ENCODE measurements around the gene HERC3.

Gene HERC3

GRCh38 chr4:88737307-88737941, 145.1 kb downstream of the HERC3 start:
- TF ChIP-seq ZFP3 (CRISPR knock-in tag; IDR thresholded peaks at IDR 0.05) (no peak), TOX (CRISPR knock-in tag; IDR thresholded peaks at IDR 0.05; ENCODE audit: borderline replicate concordance) (0 out of 2 replicates have a peak, but pooled peaks have one; percentile 44), CSRNP3 (CRISPR knock-in tag; IDR thresholded peaks at IDR 0.05) (no peak), POU6F1 (CRISPR knock-in tag; IDR thresholded peaks at IDR 0.05; ENCODE audit: borderline replicate concordance, low read depth) (no peak), GLIS3 (CRISPR knock-in tag; IDR thresholded peaks at IDR 0.05) (no peak), ZNF565 (CRISPR knock-in tag; conservative IDR thresholded peaks at IDR 0.05; ENCODE audit: low read depth) (no peak)
- peak; percentile 78 for ATAC-seq

GRCh38 chr4:88738180-88738579, 145.9 kb downstream of the HERC3 start:
- TF ChIP-seq CSRNP3 (CRISPR knock-in tag; IDR thresholded peaks at IDR 0.05) (no peak), ZNF565 (CRISPR knock-in tag; conservative IDR thresholded peaks at IDR 0.05; ENCODE audit: low read depth) (no peak), ZNF8 (CRISPR knock-in tag; IDR thresholded peaks at IDR 0.05) (no peak), SNAI2 (CRISPR knock-in tag; IDR thresholded peaks at IDR 0.05) (no peak), ZC3H10 (CRISPR knock-in tag; IDR thresholded peaks at IDR 0.05) (no peak), TOX (CRISPR knock-in tag; IDR thresholded peaks at IDR 0.05; ENCODE audit: borderline replicate concordance) (no peak), CREB5 (CRISPR knock-in tag; IDR thresholded peaks at IDR 0.05; ENCODE audit: low read depth) (no peak), ESRRG (CRISPR knock-in tag; IDR thresholded peaks at IDR 0.05) (no peak), ZFP3 (CRISPR knock-in tag; IDR thresholded peaks at IDR 0.05) (no peak), TSHZ2 (CRISPR knock-in tag; IDR thresholded peaks at IDR 0.05) (no peak), ZFP30 (CRISPR knock-in tag; IDR thresholded peaks at IDR 0.05) (no peak), POU6F1 (CRISPR knock-in tag; IDR thresholded peaks at IDR 0.05; ENCODE audit: borderline replicate concordance, low read depth) (no peak), OSR1 (CRISPR knock-in tag; IDR thresholded peaks at IDR 0.05) (no peak), ISL1 (CRISPR knock-in tag; IDR thresholded peaks at IDR 0.05) (no peak)
- no peak for ATAC-seq

- TF ChIP-seq ZNF565 (CRISPR knock-in tag; conservative IDR thresholded peaks at IDR 0.05; ENCODE audit: low read depth) = no peak
- no peak for ATAC-seq
These were observed 150.3 kb downstream of the HERC3 start for GRCh38 chr4:88742561-88742960.

- ATAC-seq = peak; percentile 83
- TF ChIP-seq ARNTL (CRISPR knock-in tag; IDR thresholded peaks at IDR 0.05; ENCODE audit: borderline replicate concordance, low read depth) = no peak
- TF ChIP-seq ZNF8 (CRISPR knock-in tag; IDR thresholded peaks at IDR 0.05) = no peak
- no peak for TF ChIP-seq PPARA (CRISPR knock-in tag; IDR thresholded peaks at IDR 0.05; ENCODE audit: borderline replicate concordance)
- no peak for TF ChIP-seq ZNF565 (CRISPR knock-in tag; conservative IDR thresholded peaks at IDR 0.05; ENCODE audit: low read depth)
- no peak for TF ChIP-seq OSR1 (CRISPR knock-in tag; IDR thresholded peaks at IDR 0.05)
- no peak for TF ChIP-seq ZC3H10 (CRISPR knock-in tag; IDR thresholded peaks at IDR 0.05)
- no peak for TF ChIP-seq TCF4 (CRISPR knock-in tag; IDR thresholded peaks at IDR 0.05; ENCODE audit: borderline replicate concordance)
- no peak for TF ChIP-seq TSHZ2 (CRISPR knock-in tag; IDR thresholded peaks at IDR 0.05)
- no peak for TF ChIP-seq CREB5 (CRISPR knock-in tag; IDR thresholded peaks at IDR 0.05; ENCODE audit: low read depth)
- no peak for TF ChIP-seq ISL1 (CRISPR knock-in tag; IDR thresholded peaks at IDR 0.05)
- no peak for TF ChIP-seq ZFP3 (CRISPR knock-in tag; IDR thresholded peaks at IDR 0.05)
- no peak for TF ChIP-seq SNAI2 (CRISPR knock-in tag; IDR thresholded peaks at IDR 0.05)
- TF ChIP-seq RARB (CRISPR knock-in tag; IDR thresholded peaks at IDR 0.05) = no peak
These were observed 151.4 kb downstream of the HERC3 start for GRCh38 chr4:88743696-88744095.

All from SK-N-SH treated with all-trans-retinoic acid at 6 μM for 48 hours (cell line).